Posterior cingulate gyrus (tissue), 11 donors: ENCODE results near the gene LRRC61.
"Not testable (repeated sequence)": the region's sequence is repeated elsewhere in the genome, so short reads cannot be mapped to it uniquely, and the experiment has no call there.

Experiments
- DNase-seq, 10 donors: peaks; one replicate each; pipeline versions ENCODE4 v3.0.0 to v3.0.0-alpha.2; 2020 to 2021; ENCODE audit warnings: mixed read lengths in 3 of 10
- intact Hi-C: fragments of 100-400 bp; cut with DNase I; formaldehyde crosslinking; loops from one replicate; pipeline ENCODE4 v1.15.1; 2023

Gene LRRC61, protein sequence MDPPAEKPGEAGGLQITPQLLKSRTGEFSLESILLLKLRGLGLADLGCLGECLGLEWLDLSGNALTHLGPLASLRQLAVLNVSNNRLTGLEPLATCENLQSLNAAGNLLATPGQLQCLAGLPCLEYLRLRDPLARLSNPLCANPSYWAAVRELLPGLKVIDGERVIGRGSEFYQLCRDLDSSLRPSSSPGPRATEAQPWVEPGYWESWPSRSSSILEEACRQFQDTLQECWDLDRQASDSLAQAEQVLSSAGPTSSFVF

GRCh38 chr7:150322833-150323681 lies at the start of gene LRRC61, which contains the start of gene ACTR3C:
Gene LRRC61 (plus strand): TSS chr7:150323355. CDS start chr7:150336862, 13,507 bp downstream.
Gene ACTR3C (minus strand): TSS chr7:150323545. CDS start chr7:150295296, 28,249 bp downstream.
- intact Hi-C loops = no loop called here
- peak in 5 of 10 donors; percentile 13 to 89 (median 30) for DNase-seq

- intact Hi-C loops = not testable (repeated sequence)
- DNase-seq = peak in 3 of 10 donors; percentile 17 to 27 (median 25)
Measured at GRCh38 chr7:150276132-150276695, 46.9 kb upstream of the LRRC61 start.

DNA sequence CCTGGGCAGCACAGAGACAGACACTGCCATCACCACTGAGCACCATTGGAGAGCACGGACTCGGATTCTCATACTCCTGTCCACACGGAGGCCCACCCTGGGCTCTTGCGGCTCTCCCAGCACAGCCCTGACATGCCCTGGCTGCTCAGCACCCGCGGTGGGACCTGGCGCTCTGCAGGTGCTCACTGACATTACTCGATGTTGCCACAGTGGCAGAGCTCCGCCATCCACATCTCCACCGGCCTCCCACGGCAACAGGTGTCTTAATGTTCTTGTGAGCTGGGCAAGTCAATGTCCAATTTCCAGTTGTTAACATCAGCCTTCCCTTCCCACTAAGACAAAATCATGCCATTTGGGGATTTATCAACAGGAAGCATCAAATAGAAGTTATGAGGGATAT lies 44.8 kb upstream of the LRRC61 start:
- DNase-seq, intact Hi-C loops: not testable (repeated sequence)

- intact Hi-C loops, DNase-seq: not testable (repeated sequence)
Measured at GRCh38 chr7:150281681-150282403, 41.3 kb upstream of the LRRC61 start.

GRCh38 chr7:150283111-150283510 lies 40.0 kb upstream of the LRRC61 start:
- intact Hi-C loops, DNase-seq: not testable (repeated sequence)

GRCh38 chr7:150283608-150284007 lies 39.5 kb upstream of the LRRC61 start:
- DNase-seq, intact Hi-C loops: not testable (repeated sequence)

- intact Hi-C loops = not testable (repeated sequence)
Measured at GRCh38 chr7:150285849-150286754, 37.1 kb upstream of the LRRC61 start.

DNA sequence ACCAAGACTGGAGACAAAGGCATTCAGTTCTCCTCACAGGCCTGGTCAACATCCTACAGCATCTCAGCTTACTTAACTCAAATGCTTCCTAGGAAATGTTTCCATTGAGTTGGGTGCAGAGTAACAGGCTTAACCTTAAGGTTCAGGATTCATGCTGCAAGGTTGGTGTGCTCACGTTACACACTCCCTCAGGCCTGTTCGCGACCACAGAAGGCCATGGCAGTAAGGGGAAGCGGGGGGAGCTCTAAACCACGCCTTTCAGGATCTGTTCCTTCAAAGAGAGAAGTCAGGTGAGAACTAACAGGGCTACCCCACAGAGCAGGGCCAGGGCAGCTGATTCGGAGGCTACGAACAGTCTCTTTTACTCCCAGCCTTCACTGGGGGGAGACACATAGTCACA lies 35.3 kb upstream of the LRRC61 start:
- intact Hi-C loops, DNase-seq: not testable (repeated sequence)

More at GRCh38 chr7:150285849-150286754, 37.1 kb upstream of the LRRC61 start:
- DNase-seq = peak in 2 of 10 donors; percentile 11 to 16

DNA sequence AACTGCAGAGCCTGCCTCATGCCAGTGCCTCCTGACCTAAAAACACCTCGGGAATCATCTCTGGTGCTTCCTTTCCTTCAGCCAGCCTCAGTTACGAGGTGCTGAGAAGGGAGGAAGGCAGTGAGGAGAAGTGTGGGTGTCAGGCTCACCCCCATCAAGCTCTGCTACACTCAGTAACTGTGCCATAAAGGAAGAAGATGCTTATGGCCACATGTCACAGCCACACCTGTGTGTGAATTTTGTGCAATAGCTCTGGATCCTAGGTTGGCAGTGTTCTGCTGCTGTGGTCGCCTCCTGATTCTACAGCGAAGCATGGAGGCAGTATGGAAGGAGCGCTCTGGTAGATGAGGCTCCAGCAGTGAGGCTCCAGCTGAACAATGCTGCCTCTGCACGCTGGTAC lies 34.3 kb upstream of the LRRC61 start:
- DNase-seq, intact Hi-C loops: not testable (repeated sequence)

DNA sequence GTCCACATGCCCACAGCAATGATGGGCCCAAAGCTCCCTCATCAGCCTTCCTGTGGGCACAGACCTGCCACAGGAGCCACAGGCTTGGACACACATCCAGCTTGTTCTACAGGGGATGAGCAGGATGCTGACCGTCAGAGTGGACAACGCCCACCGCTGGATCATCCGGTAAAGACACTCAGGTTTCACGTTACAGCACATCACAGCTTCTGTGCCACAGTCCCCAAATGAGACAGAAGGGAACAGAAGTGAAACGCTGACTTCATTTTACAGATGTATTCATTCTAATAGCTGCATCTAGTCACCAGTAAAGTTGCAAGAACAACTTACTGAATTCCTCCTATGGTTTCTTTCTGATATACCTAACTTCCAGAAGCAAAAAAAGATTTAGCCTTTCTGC lies 32.8 kb upstream of the LRRC61 start:
- DNase-seq, intact Hi-C loops: not testable (repeated sequence)

DNA sequence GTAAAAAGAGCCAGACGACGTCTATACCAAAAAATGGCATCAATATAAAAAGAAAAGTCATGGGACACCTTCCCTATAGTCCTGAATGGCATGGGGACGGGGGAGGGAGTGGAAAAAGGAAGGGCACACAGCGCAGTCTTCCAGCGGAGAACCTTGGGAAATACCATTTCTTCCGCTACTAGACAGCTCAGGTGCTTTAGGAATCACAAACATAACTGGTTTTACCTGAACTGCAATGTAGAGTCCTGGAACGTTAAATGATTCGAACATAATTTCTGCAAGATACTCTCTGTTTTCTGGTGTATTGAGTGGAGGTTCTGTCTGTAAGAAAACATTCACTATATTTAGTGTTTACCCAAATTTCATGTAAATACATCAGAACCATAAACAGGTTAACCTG lies 28.1 kb upstream of the LRRC61 start:
- intact Hi-C loops, DNase-seq: not testable (repeated sequence)

DNA sequence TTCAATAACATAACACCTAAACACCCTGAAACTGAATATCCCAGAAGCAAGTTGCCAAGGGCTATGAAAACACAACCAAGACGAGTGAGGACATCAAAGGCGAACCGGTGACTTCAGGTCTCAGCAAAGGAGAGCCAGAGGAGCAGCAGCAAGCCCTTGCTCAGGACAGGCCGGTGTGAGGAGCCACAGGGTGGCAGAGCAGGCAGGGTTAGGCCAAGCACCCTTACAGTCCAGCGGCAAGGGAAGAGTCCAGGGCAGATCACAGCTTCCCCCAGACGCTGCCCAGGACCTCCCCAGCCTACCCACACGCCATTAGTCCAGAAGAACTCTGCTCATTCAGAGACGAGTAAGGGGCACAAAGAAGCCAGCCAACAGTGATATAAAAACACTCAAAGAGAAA lies 27.5 kb upstream of the LRRC61 start:
- DNase-seq, intact Hi-C loops: not testable (repeated sequence)

GRCh38 chr7:150296802-150297201 lies 26.4 kb upstream of the LRRC61 start:
- DNase-seq, intact Hi-C loops: not testable (repeated sequence)

DNA sequence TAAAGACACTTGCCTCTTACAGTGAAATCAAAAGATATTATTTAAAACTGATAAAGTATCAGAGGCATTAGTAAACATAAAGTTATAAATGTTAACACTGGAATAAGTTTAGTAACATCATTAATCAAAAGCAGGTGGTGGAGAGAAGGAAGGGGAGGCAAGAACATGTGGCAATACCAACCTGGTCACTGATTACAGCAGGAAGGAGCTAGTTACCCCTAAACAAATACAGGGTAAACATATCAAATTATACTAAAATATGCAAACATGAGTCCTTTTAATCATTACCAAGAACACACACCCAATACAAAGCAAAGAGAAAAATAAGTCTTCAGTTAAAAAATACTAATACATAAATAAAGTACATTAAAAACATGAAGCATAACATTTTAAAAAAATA lies 25.2 kb upstream of the LRRC61 start:
- intact Hi-C loops, DNase-seq: not testable (repeated sequence)

DNA sequence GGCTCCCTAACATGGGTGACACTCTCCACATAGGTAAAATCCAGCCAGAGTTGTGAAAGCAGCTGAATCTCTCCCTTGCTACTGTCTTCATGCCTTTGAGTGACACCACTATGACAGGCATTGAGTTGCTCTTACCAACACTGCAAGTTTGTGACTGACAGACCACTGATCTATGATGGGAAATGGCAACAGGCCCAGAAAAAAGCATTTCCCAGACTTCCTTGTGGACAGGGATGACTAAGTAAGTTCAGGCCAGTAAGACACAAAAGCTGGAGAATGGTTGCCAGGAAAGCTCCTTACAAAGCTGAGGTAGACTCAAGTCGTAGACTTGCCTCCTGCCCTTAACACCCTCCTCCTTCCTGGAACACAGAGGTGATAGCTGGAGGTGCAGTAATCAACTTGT lies 20.2 kb upstream of the LRRC61 start:
- DNase-seq, intact Hi-C loops: not testable (repeated sequence)

- intact Hi-C loops = not testable (repeated sequence)
Measured at GRCh38 chr7:150304499-150305258, 18.5 kb upstream of the LRRC61 start.

DNA sequence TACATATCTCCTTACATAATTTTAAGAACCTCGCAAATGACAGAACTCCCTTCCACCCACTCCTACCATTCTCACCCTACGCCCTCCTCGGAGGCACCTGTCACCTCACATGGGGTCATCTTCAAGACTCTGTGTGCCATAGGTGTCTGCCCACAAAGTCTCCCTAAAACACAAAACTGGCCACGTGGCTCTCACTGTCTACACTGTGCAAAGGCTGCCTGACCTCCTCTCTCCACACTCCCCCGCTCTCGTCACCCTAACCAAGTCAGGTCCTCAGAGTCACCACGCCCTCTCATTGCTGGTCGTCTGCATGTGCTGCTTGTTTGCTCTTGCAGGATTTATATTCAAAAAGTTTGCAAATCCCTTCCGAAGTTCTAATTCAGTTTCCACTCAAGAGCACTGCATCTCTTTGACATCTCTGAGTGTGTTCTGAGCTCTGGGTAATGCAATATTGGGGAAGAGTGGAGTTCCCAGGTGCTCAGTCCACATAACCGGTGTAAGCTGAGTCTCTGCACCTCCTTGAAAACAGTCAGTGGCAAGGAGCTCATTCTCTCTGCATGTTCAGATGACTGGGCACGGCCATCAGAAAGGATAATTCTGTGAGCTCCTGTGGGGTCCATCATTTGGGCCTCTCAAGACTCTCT lies 17.8 kb upstream of the LRRC61 start:
- DNase-seq = peak in 1 of 10 donors; percentile 66
- intact Hi-C loops = not testable (repeated sequence)

More at GRCh38 chr7:150304499-150305258, 18.5 kb upstream of the LRRC61 start:
- not testable (repeated sequence) for DNase-seq

DNA sequence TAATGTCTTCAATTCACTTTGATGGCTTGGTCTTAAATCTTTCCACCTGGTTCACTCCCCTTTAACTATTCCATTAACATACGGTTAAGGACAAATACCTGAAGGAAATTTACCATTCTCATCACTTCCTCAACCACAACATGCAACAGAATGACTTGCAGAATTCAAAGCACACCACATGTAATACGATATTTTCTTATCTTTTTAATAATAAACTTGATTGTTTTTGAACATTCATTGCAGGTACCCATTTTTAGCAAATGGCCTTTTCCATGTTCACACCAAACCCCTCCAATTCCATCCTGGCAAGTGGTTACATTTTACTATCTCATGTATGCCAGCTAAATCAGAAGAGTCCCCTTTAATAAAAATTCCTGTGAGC lies 17.3 kb upstream of the LRRC61 start:
- intact Hi-C loops = not testable (repeated sequence)

More for the DNA sequence above, 17.3 kb upstream of the LRRC61 start:
- DNase-seq = not testable (repeated sequence)
